Body of pancreas (tissue), 4 donors: ENCODE data around the gene FBXO34.

Experiments used
- POLR2A ChIP-seq, 3 donors: fragments of 450-650 bp; IDR thresholded peaks; one replicate each; pipeline ENCODE4 v1.6.1; 2016; ENCODE audit warnings: antibody characterized with exemption in 3 of 3, mild to moderate bottlenecking in 2 of 3
- TF ChIP-seq, protein P1 (sequence below), 7 experiments: fragments of 450-650 bp in 4 of 7; fragments of 200-600 bp in 3 of 7; sonication (generic) in 3 of 7; IDR thresholded peaks; one replicate each; pipeline ENCODE4 v1.5.1; 2016 to 2019; ENCODE audit warnings: antibody characterized with exemption in 7 of 7

DNA sequence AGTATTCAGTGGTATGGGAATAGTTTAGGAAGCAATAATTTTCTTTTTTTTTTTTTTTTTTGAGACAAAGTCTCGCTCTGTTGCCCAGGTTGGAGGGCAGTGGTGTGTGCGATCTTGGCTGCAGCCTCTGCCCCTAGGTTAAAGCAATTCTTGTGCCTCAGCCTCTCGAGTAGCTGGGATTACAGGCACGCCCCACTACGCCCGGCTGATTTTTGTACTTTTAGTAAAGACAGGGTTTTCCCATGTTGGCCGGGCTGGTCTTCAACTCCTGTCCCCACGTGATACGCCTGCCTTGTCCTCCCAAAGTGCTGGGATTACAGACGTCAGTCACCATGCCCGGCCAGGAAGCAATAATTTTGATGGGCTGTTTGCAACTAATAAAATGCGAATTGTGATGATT is 78.3 kb downstream of the FBXO34 start:
- TF ChIP-seq, protein P1, sequence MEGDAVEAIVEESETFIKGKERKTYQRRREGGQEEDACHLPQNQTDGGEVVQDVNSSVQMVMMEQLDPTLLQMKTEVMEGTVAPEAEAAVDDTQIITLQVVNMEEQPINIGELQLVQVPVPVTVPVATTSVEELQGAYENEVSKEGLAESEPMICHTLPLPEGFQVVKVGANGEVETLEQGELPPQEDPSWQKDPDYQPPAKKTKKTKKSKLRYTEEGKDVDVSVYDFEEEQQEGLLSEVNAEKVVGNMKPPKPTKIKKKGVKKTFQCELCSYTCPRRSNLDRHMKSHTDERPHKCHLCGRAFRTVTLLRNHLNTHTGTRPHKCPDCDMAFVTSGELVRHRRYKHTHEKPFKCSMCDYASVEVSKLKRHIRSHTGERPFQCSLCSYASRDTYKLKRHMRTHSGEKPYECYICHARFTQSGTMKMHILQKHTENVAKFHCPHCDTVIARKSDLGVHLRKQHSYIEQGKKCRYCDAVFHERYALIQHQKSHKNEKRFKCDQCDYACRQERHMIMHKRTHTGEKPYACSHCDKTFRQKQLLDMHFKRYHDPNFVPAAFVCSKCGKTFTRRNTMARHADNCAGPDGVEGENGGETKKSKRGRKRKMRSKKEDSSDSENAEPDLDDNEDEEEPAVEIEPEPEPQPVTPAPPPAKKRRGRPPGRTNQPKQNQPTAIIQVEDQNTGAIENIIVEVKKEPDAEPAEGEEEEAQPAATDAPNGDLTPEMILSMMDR (IDR thresholded peaks at IDR 0.05) = no peak
- TF ChIP-seq POLR2A (IDR thresholded peaks at IDR 0.05) = no peak
